ENCODE results near the gene RCOR1. TPM values are rescaled to one million over a fixed set of nuclear protein-coding genes. Genes with fewer than 3 reads are reported as not detected.

Gene RCOR1
- total RNA-seq, 1 donor from 2014 or later, result 25.7 TPM

- intact Hi-C loops (cut with micrococcal nuclease), result no loop called here
Observed at GRCh38 chr14:102668291-102668873, 75.9 kb downstream of the RCOR1 start.

DNA sequence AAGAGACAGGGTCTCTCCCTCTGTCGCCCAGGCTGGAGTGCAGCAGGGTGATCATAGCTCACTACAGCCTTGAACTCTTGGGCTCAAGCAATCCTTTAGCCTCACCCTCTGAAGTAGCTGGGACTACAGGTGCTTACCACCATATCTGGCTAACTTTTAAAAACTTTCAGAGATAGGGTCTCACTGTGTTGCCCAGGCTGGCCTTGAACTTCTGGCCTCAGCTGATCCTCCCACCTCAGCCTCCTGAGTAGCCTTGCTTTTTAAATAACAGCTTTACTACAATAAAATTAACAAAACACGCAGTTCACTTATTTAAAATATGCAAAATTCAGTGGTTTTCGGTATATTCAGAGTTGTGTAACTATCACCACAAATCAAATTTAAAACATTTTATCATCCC lies 79.0 kb downstream of the RCOR1 start:
- intact Hi-C loops (cut with micrococcal nuclease), result no loop called here

DNA sequence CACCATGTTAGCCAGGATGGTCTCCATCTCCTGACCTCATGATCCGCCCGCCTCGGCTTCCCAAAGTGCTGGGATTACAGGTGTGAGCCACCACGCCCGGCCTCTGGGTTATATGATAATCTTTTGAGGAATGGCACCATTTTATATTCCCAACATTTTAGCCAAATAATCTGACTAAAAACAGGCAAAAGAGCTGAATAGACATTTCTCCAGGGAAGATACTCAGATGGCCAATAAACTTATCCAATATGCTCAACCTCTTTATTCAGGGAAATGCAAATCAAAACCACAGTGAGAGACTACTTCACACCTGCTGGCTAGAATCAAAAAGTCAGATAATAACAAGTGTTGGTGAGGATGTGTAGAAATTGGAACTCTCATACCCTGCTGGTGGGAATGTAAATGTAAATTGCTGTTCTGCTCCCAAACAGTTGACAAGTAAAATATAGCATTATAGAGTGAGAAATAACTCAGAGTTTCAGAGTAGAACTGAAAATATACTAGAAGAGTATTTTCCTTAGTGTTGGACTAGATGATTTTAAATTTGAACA lies 80.0 kb downstream of the RCOR1 start:
- intact Hi-C loops (cut with micrococcal nuclease), result no loop called here

DNA sequence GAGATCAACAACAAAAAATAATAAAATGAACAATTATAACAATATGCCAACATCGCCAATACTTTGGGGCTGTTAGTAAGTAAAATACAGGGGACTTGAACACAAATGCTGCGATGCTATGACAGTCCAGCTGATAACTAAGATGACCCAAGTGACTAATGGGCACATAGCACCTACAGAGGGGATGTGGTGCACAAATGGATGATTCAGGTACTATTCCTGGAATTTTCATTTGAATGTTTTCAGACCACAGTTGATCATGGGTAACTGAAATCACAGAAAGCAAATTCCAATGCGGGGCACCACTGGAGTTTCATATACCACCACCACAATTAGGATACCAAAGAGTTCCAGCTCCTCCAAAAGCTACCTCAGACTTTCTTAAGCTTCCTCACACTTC lies 82.9 kb downstream of the RCOR1 start:
- intact Hi-C loops (cut with micrococcal nuclease), result no loop called here

DNA sequence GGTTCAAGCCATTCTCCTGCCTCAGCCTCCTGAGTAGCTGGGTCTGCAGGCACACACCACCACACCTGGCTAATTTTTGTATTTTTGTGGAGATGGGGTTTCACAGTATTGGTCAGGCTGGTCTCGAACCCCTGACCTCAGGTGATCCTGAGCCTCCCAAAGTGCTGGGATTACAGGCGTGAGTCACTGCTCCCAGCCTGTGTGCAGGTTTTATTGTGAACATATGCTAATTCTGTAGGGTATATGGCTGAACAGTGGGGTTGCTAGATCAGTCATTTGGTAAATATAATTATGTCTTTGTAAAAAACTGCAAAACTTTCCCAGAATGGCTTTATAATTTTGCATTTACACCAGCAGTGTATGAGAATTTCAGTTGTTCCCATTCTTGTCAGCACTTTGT lies 85.9 kb downstream of the RCOR1 start:
- intact Hi-C loops (cut with micrococcal nuclease), result no loop called here

GRCh38 chr14:102683399-102684297 lies 91.2 kb downstream of the RCOR1 start:
- intact Hi-C loops (cut with micrococcal nuclease), result no loop called here

DNA sequence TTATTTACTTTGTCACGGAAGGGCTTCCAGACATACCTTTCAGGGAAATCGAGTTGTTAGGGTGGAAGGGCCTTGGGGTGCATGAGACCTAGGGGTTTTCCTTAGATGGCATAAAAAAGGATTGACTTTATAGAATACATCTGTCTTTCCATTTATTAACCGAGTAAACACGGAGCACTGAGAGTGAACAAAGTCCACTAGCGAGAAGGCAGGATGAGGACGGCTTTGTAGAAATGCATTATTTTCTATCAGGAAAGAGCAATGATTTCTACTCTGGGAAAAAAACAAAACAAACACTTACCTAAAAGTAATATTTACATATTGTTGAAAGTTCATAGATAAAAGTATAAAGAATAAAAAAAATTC lies 91.8 kb downstream of the RCOR1 start:
- intact Hi-C loops (cut with micrococcal nuclease), result no loop called here

DNA sequence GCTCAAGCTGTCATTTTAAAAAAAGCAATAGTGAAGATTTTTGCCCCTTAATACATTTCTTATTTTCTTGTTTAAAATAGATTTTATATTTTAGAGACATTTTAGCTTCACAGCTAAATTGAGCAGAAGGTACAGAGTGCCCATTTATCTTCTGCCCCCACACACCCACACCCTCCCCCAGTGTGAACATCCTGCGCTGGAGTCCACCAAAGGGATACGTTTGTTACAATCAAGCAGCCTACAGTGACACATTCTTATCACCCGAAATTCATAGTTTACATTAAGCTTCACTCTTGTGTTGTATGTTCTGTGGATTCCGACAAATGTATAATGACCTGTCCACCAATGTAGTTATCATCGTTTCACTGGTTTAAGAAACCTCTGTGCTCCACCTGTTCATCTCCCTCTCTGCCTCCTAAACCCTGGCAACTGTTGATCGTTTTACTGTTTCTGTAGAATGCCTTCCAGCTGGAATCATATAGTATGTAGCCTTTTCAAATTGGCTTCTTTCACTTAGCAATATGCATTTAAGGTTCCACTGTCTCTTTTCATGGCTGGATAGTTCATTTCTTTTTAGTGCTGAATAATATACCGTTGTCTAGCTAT lies 93.8 kb downstream of the RCOR1 start:
- intact Hi-C loops (cut with micrococcal nuclease), result no loop called here

GRCh38 chr14:102688290-102688689 lies 95.8 kb downstream of the RCOR1 start:
- intact Hi-C loops (cut with micrococcal nuclease), result no loop called here

- intact Hi-C loops (cut with micrococcal nuclease), result loop anchor here (5.0 kb wide), 2 partner anchors 87 to 402 kb away; partner anchors contain the start of genes EXOC3L4 and TRAF3
Observed at GRCh38 chr14:102690509-102691286, 98.2 kb downstream of the RCOR1 start.

DNA sequence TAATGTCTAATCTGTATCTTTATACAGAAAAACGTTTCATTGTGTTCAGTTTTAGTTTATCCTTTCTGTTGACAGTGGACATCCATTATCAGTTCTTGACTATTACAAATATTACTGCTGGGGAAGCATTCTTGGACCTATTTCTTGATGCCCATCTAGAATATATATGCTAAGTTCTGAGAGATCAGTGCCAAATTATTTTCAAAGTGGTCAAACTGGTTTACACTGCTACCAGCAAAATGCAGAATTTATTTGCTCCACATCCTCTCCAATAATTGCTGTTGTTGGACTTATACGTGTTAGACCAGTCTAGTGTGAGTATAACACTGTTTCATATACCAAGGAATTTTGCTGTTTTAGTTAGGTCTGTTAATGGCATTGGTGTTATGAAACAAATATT lies 99.3 kb downstream of the RCOR1 start:
- intact Hi-C loops (cut with micrococcal nuclease), result loop anchor here (5.0 kb wide), 2 partner anchors 86 to 401 kb away; partner anchors contain the start of genes EXOC3L4 and TRAF3

DNA sequence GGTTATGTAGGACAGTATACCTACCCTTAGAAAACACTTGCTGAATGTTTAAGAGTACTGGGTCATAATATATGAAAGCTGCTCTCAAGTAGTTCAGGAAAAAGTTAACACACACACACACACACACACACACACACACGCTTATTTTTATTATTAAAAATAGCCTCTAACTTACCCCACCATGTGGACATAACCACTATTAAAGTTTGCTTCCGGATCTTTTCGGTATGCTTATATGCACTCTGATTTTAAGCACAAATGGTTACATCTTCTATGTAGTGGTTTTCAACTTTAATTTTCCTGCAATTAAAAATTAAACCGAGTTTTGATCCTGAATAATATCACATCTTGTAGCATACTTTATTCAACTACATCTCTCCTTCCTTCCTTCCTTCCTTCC lies 99.9 kb downstream of the RCOR1 start:
- intact Hi-C loops (cut with micrococcal nuclease), result loop anchor here (5.0 kb wide), 2 partner anchors 85 to 400 kb away; partner anchors contain the start of genes EXOC3L4 and TRAF3

GRCh38 chr14:102693006-102693755 lies 100.7 kb downstream of the RCOR1 start:
- intact Hi-C loops (cut with micrococcal nuclease), result loop anchor here (5.0 kb wide), 2 partner anchors 84 to 399 kb away; partner anchors contain the start of genes EXOC3L4 and TRAF3

- intact Hi-C loops (cut with micrococcal nuclease), result loop anchor here (1.0 to 5.0 kb wide), 4 partner anchors 83 to 598 kb away; partner anchors contain the start of genes EXOC3L4 and TRAF3
Observed at GRCh38 chr14:102694530-102695166, 102.2 kb downstream of the RCOR1 start.

GRCh38 chr14:102695167-102695555 lies 102.7 kb downstream of the RCOR1 start:
- intact Hi-C loops (cut with micrococcal nuclease), result loop anchor here (2.0 kb wide), 1 partner anchor 598 kb away; no protein-coding TSS in a partner anchor

GRCh38 chr14:102696332-102696731 lies 103.9 kb downstream of the RCOR1 start:
- intact Hi-C loops (cut with micrococcal nuclease), result no loop called here

- intact Hi-C loops (cut with micrococcal nuclease), result no loop called here
Observed at GRCh38 chr14:102696856-102697495, 104.5 kb downstream of the RCOR1 start.

- intact Hi-C loops (cut with micrococcal nuclease), result no loop called here
Observed at GRCh38 chr14:102697501-102697900, 105.1 kb downstream of the RCOR1 start.

All from T-helper 2 cell treated with Interferon-gamma antibody and Interleukin-4, amounts not matched to agents 100 ng/mL and 5 ng/mL, for 36 hours (primary cell).